Activated B cell treated with CpG ODN at 0.5 μM for 24 hours (primary cell): ENCODE measurements around the gene ZNF362. TPM values are rescaled to one million over a fixed set of nuclear protein-coding genes. Genes with fewer than 3 reads are reported as not detected.

Source experiments
- ATAC-seq: fragments of 200-7000 bp; cut with Tn5 transposase; one replicate; pipeline ENCODE4 v1.10.0; 2021; ENCODE audit warnings: low read depth, mild to moderate bottlenecking, moderate library complexity
- CTCF ChIA-PET: fragments of 350-600 bp; sonication (Branson Sonifier 250); formaldehyde crosslinking; loops from one replicate; lab custom pipeline; 2021; ENCODE audit warnings: antibody characterized with exemption; lab: Charles Lee
- POLR2A ChIA-PET: fragments of 350-600 bp; sonication (Branson Sonifier 250); formaldehyde crosslinking; loops from one replicate; lab custom pipeline; 2021; ENCODE audit warnings: antibody characterized with exemption; lab: Charles Lee
- DNase-seq: peaks from one replicate; pipeline ENCODE4 v3.0.0; 2022
- H3K27ac Mint-ChIP-seq: one replicate; pipeline ENCODE4 v1.8.0; 2020; ENCODE audit warnings: mixed read lengths
- H3K27me3 Mint-ChIP-seq: one replicate; pipeline ENCODE4 v1.8.0; 2021; ENCODE audit warnings: mixed read lengths
- H3K36me3 Mint-ChIP-seq: one replicate; pipeline ENCODE4 v1.8.0; 2021; ENCODE audit warnings: low read depth, mixed read lengths
- H3K4me1 Mint-ChIP-seq: one replicate; pipeline ENCODE4 v1.8.0; 2021; ENCODE audit warnings: mixed read lengths
- H3K4me3 Mint-ChIP-seq: one replicate; pipeline ENCODE4 v1.8.0; 2020; ENCODE audit warnings: mild to moderate bottlenecking, mixed read lengths
- H3K9me3 Mint-ChIP-seq: one replicate; pipeline ENCODE4 v1.8.0; 2020; ENCODE audit warnings: mixed read lengths
- intact Hi-C: fragments of 100-400 bp; cut with micrococcal nuclease; formaldehyde crosslinking; loops from one replicate; pipeline ENCODE4 v1.15.1; 2024
- total RNA-seq: library from RNA; stranded (reverse); gene quantifications from 2 replicates; pipeline ENCODE4 v1.2.3, GENCODE V29; 2022
- TF ChIP-seq, protein P1 (sequence below): fragments of 200-600 bp; IDR thresholded peaks from one replicate; pipeline ENCODE4 v1.8.0; 2022; ENCODE audit warnings: antibody characterized with exemption, mild to moderate bottlenecking

The ZNF362 gene
- total RNA-seq, 1 donor from 2014 or later: 17.7 TPM

DNA sequence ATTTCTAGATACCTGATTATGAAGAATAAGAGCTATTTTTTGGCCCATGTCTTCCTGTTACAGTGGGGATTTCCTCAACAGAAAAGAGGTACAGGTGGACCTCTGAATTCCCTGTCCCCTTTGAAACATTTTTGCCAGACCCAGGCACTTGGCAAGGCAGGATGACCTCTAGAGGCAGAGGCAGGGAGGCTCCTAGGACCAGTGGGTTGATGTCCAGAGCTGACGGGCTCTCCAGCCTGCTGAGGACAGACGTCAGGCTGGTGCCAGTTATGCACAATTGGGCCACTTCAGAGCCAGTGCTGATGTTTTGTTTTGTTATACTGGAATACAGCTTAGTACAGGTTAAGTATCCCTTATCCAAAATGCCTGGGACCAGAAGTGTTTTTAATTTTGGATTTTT lies 83.1 kb downstream of the ZNF362 start:
- DNase-seq (no peak), ATAC-seq (no peak)
- intact Hi-C loops: no loop called here
- H3K27ac Mint-ChIP-seq: no peak overlapping the region
- H3K4me1 Mint-ChIP-seq: peaks cover 20% of the 10 kb centered on the region
- ChIA-PET POLR2A (no interaction called here), CTCF (no interaction called here)
- peaks cover 20% of the 10 kb centered on the region for H3K36me3 Mint-ChIP-seq
- no peak overlapping the region for H3K4me3 Mint-ChIP-seq
- H3K9me3 Mint-ChIP-seq: no peaks in the 10 kb centered on the region
- TF ChIP-seq, protein P1, sequence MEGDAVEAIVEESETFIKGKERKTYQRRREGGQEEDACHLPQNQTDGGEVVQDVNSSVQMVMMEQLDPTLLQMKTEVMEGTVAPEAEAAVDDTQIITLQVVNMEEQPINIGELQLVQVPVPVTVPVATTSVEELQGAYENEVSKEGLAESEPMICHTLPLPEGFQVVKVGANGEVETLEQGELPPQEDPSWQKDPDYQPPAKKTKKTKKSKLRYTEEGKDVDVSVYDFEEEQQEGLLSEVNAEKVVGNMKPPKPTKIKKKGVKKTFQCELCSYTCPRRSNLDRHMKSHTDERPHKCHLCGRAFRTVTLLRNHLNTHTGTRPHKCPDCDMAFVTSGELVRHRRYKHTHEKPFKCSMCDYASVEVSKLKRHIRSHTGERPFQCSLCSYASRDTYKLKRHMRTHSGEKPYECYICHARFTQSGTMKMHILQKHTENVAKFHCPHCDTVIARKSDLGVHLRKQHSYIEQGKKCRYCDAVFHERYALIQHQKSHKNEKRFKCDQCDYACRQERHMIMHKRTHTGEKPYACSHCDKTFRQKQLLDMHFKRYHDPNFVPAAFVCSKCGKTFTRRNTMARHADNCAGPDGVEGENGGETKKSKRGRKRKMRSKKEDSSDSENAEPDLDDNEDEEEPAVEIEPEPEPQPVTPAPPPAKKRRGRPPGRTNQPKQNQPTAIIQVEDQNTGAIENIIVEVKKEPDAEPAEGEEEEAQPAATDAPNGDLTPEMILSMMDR: no peak
- H3K27me3 Mint-ChIP-seq: no peaks in the 10 kb centered on the region

DNA sequence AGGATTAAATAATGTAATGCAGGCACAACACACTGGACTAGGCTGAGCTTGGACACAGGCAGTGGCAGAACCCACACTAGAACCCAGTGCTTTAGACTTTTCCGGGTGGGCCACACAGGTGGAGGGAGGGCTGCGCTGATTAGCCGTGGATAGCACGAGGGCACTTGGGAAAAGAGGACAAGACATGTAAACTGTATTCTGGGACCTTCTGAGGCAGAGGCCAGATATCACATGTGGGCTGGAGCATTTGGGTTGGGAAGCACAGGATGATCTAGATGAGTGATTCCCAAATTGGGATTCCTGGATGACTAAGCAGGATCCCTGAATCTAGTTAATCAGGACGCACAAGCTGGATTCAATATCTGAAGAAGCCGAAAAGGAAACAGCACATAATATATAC lies 84.9 kb downstream of the ZNF362 start:
- H3K27me3 Mint-ChIP-seq: no peaks in the 10 kb centered on the region
- no peak overlapping the region for H3K4me3 Mint-ChIP-seq
- H3K36me3 Mint-ChIP-seq: peaks cover 14% of the 10 kb centered on the region
- POLR2A ChIA-PET: no interaction called here
- ATAC-seq (no peak), DNase-seq (no peak)
- CTCF ChIA-PET: interaction anchor here (0.6 to 1.2 kb wide), 2 partner anchors 45 to 46 kb away, joined by 3 to 7 read pairs; no protein-coding TSS in a partner anchor
- no peak overlapping the region for H3K27ac Mint-ChIP-seq
- intact Hi-C loops: no loop called here
- peaks cover 18% of the 10 kb centered on the region for H3K4me1 Mint-ChIP-seq
- H3K9me3 Mint-ChIP-seq: no peaks in the 10 kb centered on the region
- TF ChIP-seq, protein P1: no peak

DNA sequence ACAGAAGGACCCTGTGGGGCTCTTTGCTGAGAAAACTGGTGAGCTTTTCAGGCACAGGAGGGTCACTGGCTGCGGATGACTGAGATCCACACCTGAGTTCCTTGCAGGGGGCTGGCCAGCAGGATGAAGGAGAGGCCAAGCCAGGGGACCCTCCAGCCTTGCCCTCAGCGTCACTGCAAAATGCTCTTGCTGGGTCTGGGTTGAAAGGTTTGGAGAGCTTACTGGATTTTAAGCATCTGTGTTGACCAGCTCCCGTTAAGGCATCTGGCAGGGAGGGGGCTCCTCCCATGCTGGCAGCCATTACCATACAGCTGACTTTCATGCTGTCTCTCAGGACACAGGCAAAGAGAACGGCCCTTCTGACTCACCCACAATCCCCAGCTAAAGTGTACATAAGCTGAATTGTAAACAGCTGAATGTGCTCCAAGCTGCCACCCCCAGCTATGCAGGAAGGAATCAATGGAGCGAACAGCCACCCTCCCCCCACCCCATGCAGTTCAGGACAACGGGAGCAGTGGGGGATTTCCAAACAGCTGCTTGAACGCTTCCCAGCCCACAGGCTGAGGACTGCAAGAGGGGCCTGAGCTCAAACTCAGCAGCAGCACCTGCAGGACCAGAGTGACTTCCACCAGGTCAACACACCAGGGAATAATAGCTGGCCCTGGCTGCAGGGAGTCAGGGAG lies 85.9 kb downstream of the ZNF362 start:
- H3K4me1 Mint-ChIP-seq: peaks cover 27% of the 10 kb centered on the region
- intact Hi-C loops: no loop called here
- ChIA-PET POLR2A (no interaction called here), CTCF (interaction anchor here (1.0 to 1.2 kb wide), 2 partner anchors 24 to 47 kb away, joined by 3 to 7 read pairs; no protein-coding TSS in a partner anchor)
- H3K27ac Mint-ChIP-seq: peak overlapping the region; percentile 5
- TF ChIP-seq, protein P1: no peak
- H3K27me3 Mint-ChIP-seq: no peaks in the 10 kb centered on the region
- ATAC-seq (no peak), DNase-seq (no peak)
- H3K4me3 Mint-ChIP-seq: no peak overlapping the region
- no peaks in the 10 kb centered on the region for H3K9me3 Mint-ChIP-seq
- peaks cover 18% of the 10 kb centered on the region for H3K36me3 Mint-ChIP-seq

DNA sequence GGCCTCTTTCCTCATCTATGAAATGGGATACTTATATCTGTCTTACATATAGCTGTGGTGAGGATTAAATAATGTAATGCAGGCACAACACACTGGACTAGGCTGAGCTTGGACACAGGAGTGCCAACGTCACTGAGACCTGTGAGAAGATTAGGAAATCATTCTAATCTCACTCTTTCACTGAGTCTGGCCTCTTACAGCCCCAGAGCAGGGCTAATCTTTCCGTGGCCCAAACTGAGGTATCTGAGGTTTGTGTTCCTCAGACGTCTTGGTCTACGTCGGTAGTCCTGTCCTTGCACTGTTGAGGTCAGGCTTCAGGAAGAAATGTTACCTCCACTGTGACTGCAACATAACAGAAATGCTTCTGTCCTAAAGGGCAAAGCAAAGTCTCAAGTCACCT lies 87.2 kb downstream of the ZNF362 start:
- DNase-seq: no peak
- CTCF ChIA-PET: interaction anchor here (0.7 kb wide), 1 partner anchor 225 kb away, joined by 3 read pairs; no protein-coding TSS in a partner anchor
- Mint-ChIP-seq H3K9me3 (no peaks in the 10 kb centered on the region), H3K36me3 (peaks cover 18% of the 10 kb centered on the region), H3K4me1 (peaks cover 35% of the 10 kb centered on the region), H3K27ac (no peak overlapping the region), H3K4me3 (no peak overlapping the region), H3K27me3 (no peaks in the 10 kb centered on the region)
- ATAC-seq: no peak
- intact Hi-C loops: no loop called here
- TF ChIP-seq, protein P1: no peak
- POLR2A ChIA-PET: no interaction called here

DNA sequence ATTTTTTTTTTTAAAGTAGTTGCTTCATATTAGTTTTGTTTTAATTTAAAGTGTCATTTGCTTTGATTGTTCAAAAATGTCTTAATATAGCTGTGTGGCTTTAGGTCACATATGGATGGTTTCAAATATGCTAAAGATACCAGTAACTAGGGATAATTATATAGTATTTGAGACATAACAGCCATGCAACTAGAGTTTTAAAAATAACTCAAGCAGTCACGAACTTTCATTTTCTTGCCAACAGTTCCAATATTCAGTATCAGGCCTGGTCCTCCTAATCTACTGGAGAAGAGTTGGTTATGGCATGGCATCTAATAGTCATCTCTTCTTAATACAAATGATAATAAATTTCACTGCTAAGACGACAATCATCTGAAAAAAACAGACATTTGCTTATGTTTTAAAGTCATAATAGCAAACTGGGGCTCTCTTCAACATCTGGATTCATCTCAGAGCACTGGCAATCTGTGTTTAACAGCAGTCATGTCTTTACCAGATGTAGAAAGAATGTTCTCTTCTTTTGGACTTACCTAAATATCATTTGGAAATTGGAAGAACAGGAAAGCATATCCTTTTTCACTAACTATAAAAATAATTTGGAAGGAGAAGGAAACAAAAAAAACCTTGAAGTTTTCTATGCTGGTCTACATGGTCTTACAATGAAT lies 88.7 kb downstream of the ZNF362 start:
- no peaks in the 10 kb centered on the region for H3K9me3 Mint-ChIP-seq
- intact Hi-C loops: loop anchor here (5.0 kb wide), 3 partner anchors 88 to 1847 kb away; partner anchors contain the start of genes SFPQ, ZNF362 and ZSCAN20
- CTCF ChIA-PET: no interaction called here

More for the DNA sequence above, 88.7 kb downstream of the ZNF362 start:
- TF ChIP-seq, protein P1: no peak
- no peak for ATAC-seq
- H3K36me3 Mint-ChIP-seq: peaks cover 20% of the 10 kb centered on the region
- H3K27ac Mint-ChIP-seq: no peak overlapping the region
- no peak for DNase-seq
- no peak overlapping the region for H3K4me3 Mint-ChIP-seq
- POLR2A ChIA-PET: no interaction called here
- peaks cover 41% of the 10 kb centered on the region for H3K4me1 Mint-ChIP-seq
- no peaks in the 10 kb centered on the region for H3K27me3 Mint-ChIP-seq
